ENCODE data around the gene DLX3. TPM values are rescaled to one million over a fixed set of nuclear protein-coding genes. Genes with fewer than 3 reads are reported as not detected.

The DLX3 gene
- total and polyA plus RNA-seq, 2 donors (not counting 1 experiment from before 2014, with no cell fraction given) = not detected

DNA sequence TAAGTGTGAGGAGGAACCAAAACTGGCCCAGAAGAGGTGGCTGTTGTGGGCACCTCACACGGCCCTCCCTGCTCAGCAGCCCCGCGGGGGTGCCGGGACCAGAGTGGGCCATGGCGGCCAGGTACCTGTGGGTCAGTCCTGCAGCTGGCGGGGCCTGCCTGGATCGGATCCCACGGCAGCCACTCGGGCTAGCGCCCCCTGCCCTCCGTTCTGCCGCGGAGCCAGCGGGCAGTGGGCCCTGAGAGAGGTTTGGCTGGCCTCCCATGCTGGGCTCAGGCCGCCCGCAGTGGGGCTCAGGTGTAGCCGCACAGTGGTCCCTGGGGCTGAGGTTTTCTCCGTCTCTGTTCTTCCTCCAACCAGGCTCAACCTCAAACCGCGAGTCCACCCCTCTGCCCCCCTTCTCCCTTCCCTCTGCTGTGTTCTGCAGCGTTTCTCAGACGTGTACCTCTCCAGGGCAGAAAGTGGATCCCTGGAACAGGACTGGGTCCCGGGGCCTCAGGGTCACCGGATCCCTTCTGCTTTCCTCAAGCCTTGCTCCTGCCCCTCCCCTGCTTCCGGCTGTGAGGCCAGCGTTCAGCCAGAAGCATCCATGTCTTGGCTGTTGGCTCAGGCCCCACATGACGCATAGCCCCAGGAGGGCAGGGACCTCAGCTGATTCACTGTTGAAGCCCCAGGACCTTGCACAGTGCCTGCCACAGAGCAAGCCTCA lies 32.3 kb upstream of the DLX3 start:
- TF ChIP-seq CTCF (conservative IDR thresholded peaks at IDR 0.05 in 1 of 2, IDR thresholded peaks at IDR 0.05 in 1 of 2; ENCODE audit: low read depth in 1 of 2, low read length in 2 of 2) (no peak), EZH2 (IDR thresholded peaks at IDR 0.05; ENCODE audit: low read length, missing control alignments) (no peak)
- peak overlapping the region; percentile 86 for H3K27ac ChIP-seq (ENCODE audit: insufficient read depth, low read length)
- peaks cover 19% of the 10 kb centered on the region for H3K4me1 ChIP-seq (ENCODE audit: control insufficient read depth, extremely low read depth, insufficient read depth, low read length)
- no peaks in the 10 kb centered on the region for H3K27me3 ChIP-seq (ENCODE audit: control insufficient read depth, insufficient read depth, low read length)
- no peaks in the 10 kb centered on the region for H3K36me3 ChIP-seq (ENCODE audit: control insufficient read depth, insufficient read depth, low read length)
- H3K4me3 ChIP-seq (replicated peaks in 1 of 4; ENCODE audit: control extremely low read depth in 1 of 4, insufficient read depth in 1 of 4, low read depth in 3 of 4, low read length in 4 of 4) = peak overlapping the region; percentile 18 to 62 (median 35)
- DNase-seq (ENCODE audit: low read depth in 2 of 2) = peak; percentile 93 to 96
- peak overlapping the region; percentile 78 for H2AFZ ChIP-seq (ENCODE audit: low read length)
- H3K4me2 ChIP-seq (ENCODE audit: extremely low read depth, insufficient read depth, low read length) = peak overlapping the region; percentile 79
- no peaks in the 10 kb centered on the region for H4K20me1 ChIP-seq (ENCODE audit: control insufficient read depth, extremely low read depth, insufficient read depth, low read length)
- peak overlapping the region; percentile 44 for H3K9ac ChIP-seq (ENCODE audit: insufficient read depth, low read length)
- peaks cover 3% of the 10 kb centered on the region for H3K9me3 ChIP-seq (ENCODE audit: control insufficient read depth, insufficient read depth, low read depth, low read length)
- H3K79me2 ChIP-seq (ENCODE audit: control insufficient read depth, insufficient read depth, low read length) = no peaks in the 10 kb centered on the region

- no peaks in the 10 kb centered on the region for H3K27me3 ChIP-seq (ENCODE audit: control insufficient read depth, insufficient read depth, low read length)
- peak overlapping the region; percentile 18 to 62 (median 35) for H3K4me3 ChIP-seq (replicated peaks in 1 of 4; ENCODE audit: control extremely low read depth in 1 of 4, insufficient read depth in 1 of 4, low read depth in 3 of 4, low read length in 4 of 4)
- no peaks in the 10 kb centered on the region for H3K36me3 ChIP-seq (ENCODE audit: control insufficient read depth, insufficient read depth, low read length)
- H3K4me1 ChIP-seq (ENCODE audit: control insufficient read depth, extremely low read depth, insufficient read depth, low read length) = peaks cover 20% of the 10 kb centered on the region
- H3K4me2 ChIP-seq (ENCODE audit: extremely low read depth, insufficient read depth, low read length) = peak overlapping the region; percentile 79
- H4K20me1 ChIP-seq (ENCODE audit: control insufficient read depth, extremely low read depth, insufficient read depth, low read length) = no peaks in the 10 kb centered on the region
- H3K9me3 ChIP-seq (ENCODE audit: control insufficient read depth, insufficient read depth, low read depth, low read length) = peaks cover 3% of the 10 kb centered on the region
- H3K79me2 ChIP-seq (ENCODE audit: control insufficient read depth, insufficient read depth, low read length) = no peaks in the 10 kb centered on the region
- no peak overlapping the region for H2AFZ ChIP-seq (ENCODE audit: low read length)
- H3K27ac ChIP-seq (ENCODE audit: insufficient read depth, low read length) = peak overlapping the region; percentile 86
- peak; percentile 69 to 78 for DNase-seq (ENCODE audit: low read depth in 2 of 2)
- TF ChIP-seq EZH2 (IDR thresholded peaks at IDR 0.05; ENCODE audit: low read length, missing control alignments) (no peak), CTCF (conservative IDR thresholded peaks at IDR 0.05 in 1 of 2, IDR thresholded peaks at IDR 0.05 in 1 of 2; ENCODE audit: low read depth in 1 of 2, low read length in 2 of 2) (peak; percentile 90 to 96)
- peak overlapping the region; percentile 44 for H3K9ac ChIP-seq (ENCODE audit: insufficient read depth, low read length)
Measured at GRCh38 chr17:50026837-50027171, 31.8 kb upstream of the DLX3 start.

GRCh38 chr17:50026046-50026675 lies 31.1 kb upstream of the DLX3 start:
- H3K36me3 ChIP-seq (ENCODE audit: control insufficient read depth, insufficient read depth, low read length) = no peaks in the 10 kb centered on the region
- H3K4me1 ChIP-seq (ENCODE audit: control insufficient read depth, extremely low read depth, insufficient read depth, low read length) = peaks cover 20% of the 10 kb centered on the region
- H3K27me3 ChIP-seq (ENCODE audit: control insufficient read depth, insufficient read depth, low read length) = peaks cover under 1% of the 10 kb centered on the region
- no peak overlapping the region for H3K4me3 ChIP-seq (replicated peaks in 1 of 4; ENCODE audit: control extremely low read depth in 1 of 4, insufficient read depth in 1 of 4, low read depth in 3 of 4, low read length in 4 of 4)
- no peak overlapping the region for H3K4me2 ChIP-seq (ENCODE audit: extremely low read depth, insufficient read depth, low read length)
- no peaks in the 10 kb centered on the region for H4K20me1 ChIP-seq (ENCODE audit: control insufficient read depth, extremely low read depth, insufficient read depth, low read length)
- no peak overlapping the region for H3K27ac ChIP-seq (ENCODE audit: insufficient read depth, low read length)
- no peak overlapping the region for H2AFZ ChIP-seq (ENCODE audit: low read length)
- no peak overlapping the region for H3K9ac ChIP-seq (ENCODE audit: insufficient read depth, low read length)
- peaks cover 3% of the 10 kb centered on the region for H3K9me3 ChIP-seq (ENCODE audit: control insufficient read depth, insufficient read depth, low read depth, low read length)
- TF ChIP-seq EZH2 (IDR thresholded peaks at IDR 0.05; ENCODE audit: low read length, missing control alignments) = no peak
- TF ChIP-seq CTCF (conservative IDR thresholded peaks at IDR 0.05 in 1 of 2, IDR thresholded peaks at IDR 0.05 in 1 of 2; ENCODE audit: low read depth in 1 of 2, low read length in 2 of 2) = no peak
- DNase-seq (ENCODE audit: low read depth in 2 of 2) = no peak
- no peaks in the 10 kb centered on the region for H3K79me2 ChIP-seq (ENCODE audit: control insufficient read depth, insufficient read depth, low read length)

Measured in fibroblast of lung (primary cell).